HG02938 (cell line): Measurements from ENCODE around the gene DCLK3.

Experiments
- ATAC-seq: cut with Tn5 transposase; IDR thresholded peaks from one replicate; pipeline ENCODE4 v1.9.1; 2021; ENCODE audit warnings: mild to moderate bottlenecking, moderate library complexity; ENCODE audit not compliant: unreplicated experiment

The DCLK3 gene

GRCh38 chr3:36765104-36765503 lies 751 bp upstream of the DCLK3 start:
- no peak for ATAC-seq

DNA sequence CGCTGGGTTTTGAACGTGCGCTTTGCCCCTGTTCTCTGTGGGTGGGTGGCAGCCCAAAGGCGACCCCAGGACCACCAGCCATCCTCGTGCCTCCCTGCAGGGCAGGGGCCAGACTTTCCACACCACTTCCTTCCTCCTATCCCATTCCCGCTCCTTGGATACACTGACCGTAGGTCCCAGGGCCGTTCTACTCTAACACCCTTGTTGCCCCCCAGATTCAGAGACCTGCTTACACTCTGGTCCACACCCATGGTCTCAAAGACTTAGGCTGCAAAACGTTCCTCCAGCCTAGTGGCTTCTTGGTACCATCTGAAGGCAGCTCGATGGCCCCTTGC lies 318 bp upstream of the DCLK3 start:
- ATAC-seq, result no peak

DNA sequence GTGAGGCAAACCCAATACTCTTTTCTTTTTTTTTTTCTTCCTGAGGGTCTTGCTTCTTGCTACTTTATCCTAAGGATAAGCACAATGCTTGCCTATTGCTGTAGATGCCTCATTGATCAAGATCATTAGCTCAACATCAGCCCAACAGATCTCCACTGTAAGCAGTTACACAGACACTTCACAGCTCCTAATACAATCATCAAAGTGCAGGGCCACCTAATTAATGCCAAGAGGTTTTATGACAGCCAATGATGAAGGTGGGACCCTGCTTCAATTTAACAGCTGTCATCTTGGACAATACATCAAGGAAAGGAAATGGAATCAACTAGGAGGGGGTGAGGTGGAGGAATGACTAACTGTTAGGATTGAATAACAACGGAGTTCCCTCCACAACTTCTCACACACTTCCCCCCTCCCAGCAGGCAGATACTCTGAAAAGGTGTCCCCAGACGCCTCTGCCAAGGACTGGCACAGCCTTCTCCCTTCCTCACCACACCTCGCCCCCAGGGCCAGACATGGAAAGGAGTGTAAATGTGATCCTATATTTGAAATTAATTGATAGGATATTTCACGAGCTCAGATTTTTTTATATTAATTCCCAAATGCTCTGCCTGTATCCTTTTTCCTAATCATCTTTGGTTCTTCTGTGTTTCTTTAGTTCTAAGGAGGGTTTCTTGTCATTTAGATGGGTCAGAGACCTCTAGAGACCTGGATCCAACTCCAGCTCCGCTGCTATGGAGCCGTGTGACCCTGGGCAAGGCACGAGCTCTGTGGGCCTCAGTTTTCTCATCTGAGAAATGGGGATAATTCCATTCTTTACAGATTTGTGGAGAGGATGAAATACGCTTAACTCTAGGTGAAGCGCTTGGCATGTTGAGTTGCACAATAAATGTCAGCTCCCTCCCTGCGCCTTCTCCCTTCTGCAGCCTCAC lies 1.2 kb downstream of the DCLK3 start:
- ATAC-seq, result no peak

GRCh38 chr3:36761779-36762178 lies 2.6 kb downstream of the DCLK3 start:
- no peak for ATAC-seq

DNA sequence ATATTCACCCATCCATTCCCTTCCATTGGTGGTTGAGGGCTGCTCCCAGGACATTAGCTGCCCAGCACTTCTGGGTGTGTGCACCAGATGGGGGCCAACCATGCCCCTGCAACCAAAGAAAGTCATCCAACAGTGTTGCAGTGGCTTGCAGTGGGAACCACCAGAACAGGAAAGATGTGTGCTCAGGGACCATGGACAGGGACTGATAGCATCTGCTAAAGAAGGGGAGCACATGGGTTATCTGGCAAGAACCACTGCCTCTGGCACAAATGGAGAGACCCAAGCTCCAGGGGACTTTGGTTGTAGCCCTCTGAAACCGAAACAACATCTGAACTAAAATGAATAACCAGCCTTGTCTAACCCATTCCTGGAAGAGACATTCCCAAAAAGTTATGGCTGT lies 8.1 kb downstream of the DCLK3 start:
- ATAC-seq, result no peak

DNA sequence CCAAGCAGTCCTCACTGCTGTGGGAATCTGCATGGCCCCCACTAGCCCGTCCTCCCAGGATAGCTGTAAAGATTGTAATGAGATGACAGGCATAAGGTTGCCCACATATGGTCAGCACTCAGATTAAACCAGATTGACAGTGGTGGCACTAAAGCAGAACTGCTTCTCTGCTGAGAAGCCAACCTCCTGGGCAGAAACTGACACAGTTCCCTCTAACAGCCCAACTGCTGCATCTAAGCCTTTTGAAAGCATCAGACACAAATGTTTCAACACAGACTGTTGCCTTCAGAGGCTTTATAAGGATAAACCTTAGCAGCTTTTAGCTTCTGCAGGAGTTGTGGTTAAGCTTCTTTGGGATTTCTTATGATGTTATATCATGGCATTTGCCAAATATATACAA lies 13.0 kb downstream of the DCLK3 start:
- ATAC-seq, result no peak

DNA sequence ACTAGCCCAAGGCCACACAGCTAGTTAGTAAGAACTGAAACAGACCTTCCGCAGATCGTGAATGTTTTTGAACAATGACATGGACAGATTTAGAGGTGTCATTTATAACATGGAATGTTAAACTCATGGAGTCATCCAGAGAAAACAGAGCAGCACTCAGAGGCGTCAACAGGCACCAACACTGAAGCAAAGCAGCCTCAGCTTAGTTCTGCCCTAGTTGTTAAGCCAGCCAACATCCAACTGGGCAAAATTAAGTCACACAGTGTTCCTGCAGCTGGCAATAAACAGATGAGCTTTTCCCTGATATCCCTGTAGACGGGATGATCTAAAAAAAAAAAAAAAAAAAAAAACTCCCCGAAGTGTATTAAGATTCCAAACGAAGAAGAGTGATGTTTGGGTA lies 13.6 kb downstream of the DCLK3 start:
- ATAC-seq, result no peak

GRCh38 chr3:36744763-36745162 lies 19.6 kb downstream of the DCLK3 start:
- no peak for ATAC-seq

GRCh38 chr3:36743826-36744225 lies 20.5 kb downstream of the DCLK3 start:
- ATAC-seq, result no peak

DNA sequence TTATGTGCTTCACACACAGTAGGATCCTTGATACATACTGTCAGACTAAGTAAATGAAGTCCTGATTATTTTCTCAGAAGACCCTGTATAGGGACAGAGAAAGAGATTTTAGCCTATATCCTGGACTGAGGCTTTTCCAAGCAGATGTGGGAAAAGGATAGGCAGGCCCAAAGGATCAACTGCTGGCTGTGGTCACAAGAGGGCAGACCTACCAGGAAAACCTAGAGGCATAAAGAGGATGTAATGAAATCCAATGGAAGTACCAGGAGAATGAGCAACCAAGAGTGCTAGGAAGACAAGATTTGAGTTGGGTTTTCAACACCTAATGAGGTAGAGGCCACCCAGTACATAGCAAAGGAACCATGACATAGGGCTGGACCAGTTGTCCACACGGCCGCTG lies 23.1 kb downstream of the DCLK3 start:
- no peak for ATAC-seq

DNA sequence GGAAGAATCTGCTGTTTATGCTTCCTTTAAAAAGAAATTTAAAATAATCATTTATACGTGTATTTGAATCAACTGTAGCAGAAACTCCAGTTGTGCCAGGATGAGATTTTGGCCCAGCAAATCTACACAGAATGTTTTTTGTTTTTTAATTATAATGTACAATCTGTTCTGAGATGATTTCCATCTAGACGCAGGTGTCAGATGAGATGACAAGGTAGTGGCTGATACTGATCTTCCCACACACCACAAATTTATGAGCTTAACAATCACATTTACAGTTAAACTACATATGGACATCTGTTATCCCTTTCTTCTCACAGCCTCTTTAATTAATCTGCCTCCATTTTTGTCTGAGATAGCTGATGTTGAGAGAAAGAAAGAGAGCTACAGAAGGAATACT lies 23.6 kb downstream of the DCLK3 start:
- ATAC-seq, result no peak

DNA sequence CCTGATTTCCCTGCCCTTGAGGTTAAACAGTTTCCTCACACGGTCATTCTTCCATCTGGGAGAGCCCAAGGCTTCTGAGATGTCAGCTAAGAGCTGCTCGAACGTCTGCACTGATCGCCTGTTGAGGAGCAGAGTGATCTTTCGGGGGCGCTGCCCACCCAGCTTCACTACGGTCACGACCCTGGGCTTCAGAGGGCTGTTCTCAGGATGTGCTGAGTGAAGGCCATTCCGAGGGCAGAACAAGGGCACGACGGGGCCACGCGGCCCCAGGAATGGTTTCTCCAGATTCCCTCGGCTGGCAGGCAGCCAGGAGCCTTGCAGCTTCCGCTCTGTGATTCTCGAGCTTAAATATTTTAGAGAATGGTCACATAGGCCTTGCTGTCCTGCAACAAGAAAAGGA lies 25.7 kb downstream of the DCLK3 start:
- no peak for ATAC-seq

DNA sequence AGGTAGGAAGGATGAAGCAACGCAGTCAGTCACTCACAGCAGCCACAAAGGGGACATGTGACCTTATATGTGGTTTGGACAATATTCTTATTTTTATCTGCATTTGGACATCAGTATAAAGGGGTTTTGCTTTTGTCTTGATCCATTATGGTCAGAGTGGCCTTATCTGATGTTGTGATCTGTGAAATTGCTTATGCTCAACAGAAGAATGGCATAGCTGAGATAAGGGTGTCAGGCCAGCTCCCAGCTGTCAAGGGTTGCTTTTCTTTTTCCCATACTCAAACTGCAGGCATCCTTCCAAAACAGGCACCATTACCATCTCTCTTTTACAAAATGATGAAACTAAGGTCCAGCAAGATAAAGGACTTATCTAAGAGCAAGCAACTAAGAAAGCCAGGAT lies 28.1 kb downstream of the DCLK3 start:
- no peak for ATAC-seq

- ATAC-seq, result no peak
These were observed 29.6 kb downstream of the DCLK3 start for GRCh38 chr3:36734742-36735141.

GRCh38 chr3:36733723-36734122 lies 30.6 kb downstream of the DCLK3 start:
- no peak for ATAC-seq

GRCh38 chr3:36733162-36733696 lies 31.1 kb downstream of the DCLK3 start:
- ATAC-seq, result no peak

GRCh38 chr3:36730966-36731365 lies 33.4 kb downstream of the DCLK3 start:
- ATAC-seq, result no peak

- ATAC-seq, result no peak
These were observed 34.9 kb downstream of the DCLK3 start for GRCh38 chr3:36729204-36730056.

DNA sequence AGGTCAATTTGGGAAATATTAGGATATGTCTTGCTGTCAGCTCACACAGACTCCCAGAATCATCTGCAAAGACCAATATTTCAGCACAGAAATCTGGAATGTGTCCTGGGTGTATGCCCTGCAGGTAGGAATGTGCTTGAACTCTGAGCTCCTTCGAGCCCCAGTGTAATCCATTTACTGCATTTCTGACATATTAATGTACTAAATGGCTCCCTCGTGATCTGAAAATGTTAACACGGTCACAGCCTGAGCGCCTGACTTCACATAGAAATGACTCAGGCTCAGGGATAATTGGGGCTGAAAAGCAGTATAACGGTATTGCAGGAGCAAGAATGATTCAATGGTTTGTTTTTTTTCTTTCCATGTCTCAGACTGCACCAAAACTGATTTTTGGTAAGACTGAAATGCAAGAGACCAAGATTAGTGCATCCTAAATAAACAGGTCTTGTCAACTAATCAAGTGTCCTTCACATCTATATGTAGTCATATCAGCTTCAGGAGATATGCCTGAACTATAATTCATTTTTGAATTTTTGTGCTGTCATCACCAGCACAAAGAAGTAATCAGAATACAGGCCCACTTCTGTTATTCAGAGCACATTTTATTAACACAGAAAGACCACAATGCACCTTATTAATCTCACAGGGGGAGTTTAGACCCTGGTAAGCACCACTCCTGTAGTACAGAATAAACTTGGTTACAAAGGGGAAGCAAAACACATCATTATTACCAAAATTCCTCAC lies 49.8 kb downstream of the DCLK3 start:
- no peak for ATAC-seq

DNA sequence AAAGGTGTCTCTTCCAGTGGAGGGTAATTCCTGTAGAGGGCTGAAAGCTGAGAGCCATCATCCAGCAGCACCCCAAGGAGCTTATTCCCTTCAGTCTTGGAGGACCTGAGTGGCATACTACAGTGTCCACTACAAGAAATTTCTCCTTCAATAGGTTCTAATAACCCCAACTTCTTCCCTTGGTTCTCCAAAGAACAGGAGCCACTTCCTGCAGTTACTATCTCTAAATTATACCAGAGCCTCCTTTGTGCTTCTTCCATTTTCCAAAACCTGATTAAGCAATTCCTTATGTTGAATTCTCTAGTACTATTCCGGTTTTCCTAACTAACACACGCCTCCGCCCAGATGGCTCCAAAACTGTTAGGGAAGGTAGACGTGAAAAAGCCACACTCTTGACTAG lies 50.4 kb downstream of the DCLK3 start:
- ATAC-seq, result no peak

DNA sequence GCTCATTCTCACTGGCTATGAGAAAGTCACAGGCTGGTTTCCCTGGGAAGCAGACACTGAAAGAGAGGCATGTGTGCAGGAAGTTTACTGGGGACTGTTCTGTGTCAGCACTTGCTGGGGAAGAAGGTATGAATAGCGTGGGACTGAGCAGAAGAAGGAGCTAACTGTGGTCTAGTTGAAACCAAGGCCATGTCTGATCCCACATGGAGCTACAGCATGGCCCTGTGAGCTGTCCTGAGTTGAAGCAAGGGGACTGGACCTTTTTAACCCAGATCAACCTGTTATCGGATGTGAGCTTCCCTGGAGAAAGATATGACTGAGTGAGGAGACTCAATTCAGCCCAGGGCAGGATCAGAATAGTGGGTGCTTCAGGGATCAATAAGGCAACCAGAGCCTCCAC lies 53.7 kb downstream of the DCLK3 start:
- ATAC-seq, result no peak
